HepG2 (cell line): Measurements from ENCODE around the gene HCK. TPM values are rescaled to one million over a fixed set of nuclear protein-coding genes. Genes with fewer than 3 reads are reported as not detected.

Experiments
- EEA1 ChIP-seq: sonication (generic); formaldehyde crosslinking; IDR thresholded peaks from 2 replicates; pipeline ENCODE4 v1.5.1; 2020; ENCODE audit warnings: mild to moderate bottlenecking, missing genetic modification reagents, borderline replicate concordance
- GABPB1 ChIP-seq: IDR thresholded peaks from 2 replicates; pipeline ENCODE4 v1.6.1; 2016; ENCODE audit warnings: mild to moderate bottlenecking, missing genetic modification reagents, moderate library complexity, missing compliant biosample characterization
- GLI4 ChIP-seq: sonication (generic); formaldehyde crosslinking; IDR thresholded peaks from 2 replicates; pipeline ENCODE4 v1.5.1; 2020; ENCODE audit warnings: missing genetic modification reagents, mild to moderate bottlenecking, moderate library complexity, borderline replicate concordance
- IRX3 ChIP-seq: sonication (generic); formaldehyde crosslinking; IDR thresholded peaks from 2 replicates; pipeline ENCODE4 v1.8.1; 2023; ENCODE audit warnings: mild to moderate bottlenecking, low read depth, missing genetic modification reagents, borderline replicate concordance
- NFE2L1 ChIP-seq: sonication (generic); formaldehyde crosslinking; IDR thresholded peaks from 2 replicates; pipeline ENCODE4 v1.4.0; 2020; ENCODE audit warnings: missing genetic modification reagents, mild to moderate bottlenecking, borderline replicate concordance
- PITX1 ChIP-seq: sonication (generic); formaldehyde crosslinking; IDR thresholded peaks from 2 replicates; pipeline ENCODE4 v1.5.1; 2020; ENCODE audit warnings: mild to moderate bottlenecking, missing genetic modification reagents
- TBL1XR1 ChIP-seq: fragments of 150-350 bp; IDR thresholded peaks from 2 replicates; pipeline ENCODE4 v1.6.1; 2014; ENCODE audit warnings: borderline replicate concordance, low read length; ENCODE audit not compliant: partially characterized antibody
- ZMYM2 ChIP-seq: sonication (generic); formaldehyde crosslinking; IDR thresholded peaks from 2 replicates; pipeline ENCODE4 v1.8.0; 2022; ENCODE audit warnings: mild to moderate bottlenecking, missing genetic modification reagents
- ZMYM3 ChIP-seq: sonication (generic); formaldehyde crosslinking; IDR thresholded peaks from 2 replicates; pipeline ENCODE4 v1.5.1; 2020; ENCODE audit warnings: mild to moderate bottlenecking, missing genetic modification reagents
- ZNF101 ChIP-seq: sonication (generic); formaldehyde crosslinking; IDR thresholded peaks from 2 replicates; pipeline ENCODE4 v1.4.0; 2020; ENCODE audit warnings: mild to moderate bottlenecking, low read depth, missing genetic modification reagents, borderline replicate concordance
- ZNF530 ChIP-seq: sonication (generic); formaldehyde crosslinking; IDR thresholded peaks from 2 replicates; pipeline ENCODE4 v1.5.0; 2020; ENCODE audit warnings: low read depth, mild to moderate bottlenecking, missing genetic modification reagents
- ZNF563 ChIP-seq: sonication (generic); formaldehyde crosslinking; IDR thresholded peaks from 2 replicates; pipeline ENCODE4 v1.8.0; 2022; ENCODE audit warnings: mild to moderate bottlenecking, moderate library complexity, missing genetic modification reagents
- ZNF589 ChIP-seq: sonication (generic); formaldehyde crosslinking; conservative IDR thresholded peaks from 2 replicates; pipeline ENCODE4 v1.8.0; 2022; ENCODE audit warnings: mild to moderate bottlenecking, moderate library complexity, missing genetic modification reagents
- ZNF75D ChIP-seq: sonication (generic); formaldehyde crosslinking; IDR thresholded peaks from 2 replicates; pipeline ENCODE4 v1.8.1; 2023; ENCODE audit warnings: missing genetic modification reagents, mild to moderate bottlenecking, borderline replicate concordance
- polyA plus RNA-seq, 8 experiments: library from polyadenylated mRNA; depleted of rRNA in 3 of 8; stranded (reverse) in 7 of 8; unstranded in 1 of 8; fragments of >200 nt; fragmentation: Illumina TruSeq in 4 of 8; extraction: Trizol in 4 of 8; gene quantifications; 2 replicates each; pipeline versions ENCODE4 v1.2.1 to v1.2.3, GENCODE V29; 2011 to 2016; ENCODE audit warnings: low read depth in 4 of 8, missing spikeins in 1 of 8, mixed read lengths in 1 of 8; ENCODE audit not compliant: insufficient read depth in 1 of 8
- total RNA-seq, 5 experiments: library from RNA; depleted of rRNA; stranded (reverse); fragments of >200 nt; fragmentation: Illumina TruSeq; extraction: Trizol; gene quantifications; 2 replicates each; pipeline ENCODE4 v1.2.3, GENCODE V29; 2016; ENCODE audit warnings: low read depth in 1 of 5
- TF ChIP-seq, protein P1 (sequence below): sonication (generic); formaldehyde crosslinking; IDR thresholded peaks from 2 replicates; pipeline ENCODE4 v1.9.0; 2021; ENCODE audit warnings: missing genetic modification reagents, borderline replicate concordance
- TF ChIP-seq, protein P2 (sequence below): sonication (generic); formaldehyde crosslinking; IDR thresholded peaks from 2 replicates; pipeline ENCODE4 v1.4.0; 2020; ENCODE audit warnings: missing genetic modification reagents, borderline replicate concordance
- TF ChIP-seq, protein P3 (sequence below): sonication (generic); formaldehyde crosslinking; IDR thresholded peaks from 2 replicates; pipeline ENCODE4 v1.4.0; 2020; ENCODE audit warnings: mild to moderate bottlenecking, missing genetic modification reagents, borderline replicate concordance
- TF ChIP-seq, protein P4 (sequence below): IDR thresholded peaks from 2 replicates; pipeline ENCODE4 v1.6.1; 2018; ENCODE audit warnings: missing genetic modification reagents, mild to moderate bottlenecking, missing compliant biosample characterization

The HCK gene
- total and polyA plus RNA-seq, 2 of the 13 experiments (the other 11 are each of a cell fraction or from before 2014, with no cell fraction given), result 0.04 TPM; not detected in 1

DNA sequence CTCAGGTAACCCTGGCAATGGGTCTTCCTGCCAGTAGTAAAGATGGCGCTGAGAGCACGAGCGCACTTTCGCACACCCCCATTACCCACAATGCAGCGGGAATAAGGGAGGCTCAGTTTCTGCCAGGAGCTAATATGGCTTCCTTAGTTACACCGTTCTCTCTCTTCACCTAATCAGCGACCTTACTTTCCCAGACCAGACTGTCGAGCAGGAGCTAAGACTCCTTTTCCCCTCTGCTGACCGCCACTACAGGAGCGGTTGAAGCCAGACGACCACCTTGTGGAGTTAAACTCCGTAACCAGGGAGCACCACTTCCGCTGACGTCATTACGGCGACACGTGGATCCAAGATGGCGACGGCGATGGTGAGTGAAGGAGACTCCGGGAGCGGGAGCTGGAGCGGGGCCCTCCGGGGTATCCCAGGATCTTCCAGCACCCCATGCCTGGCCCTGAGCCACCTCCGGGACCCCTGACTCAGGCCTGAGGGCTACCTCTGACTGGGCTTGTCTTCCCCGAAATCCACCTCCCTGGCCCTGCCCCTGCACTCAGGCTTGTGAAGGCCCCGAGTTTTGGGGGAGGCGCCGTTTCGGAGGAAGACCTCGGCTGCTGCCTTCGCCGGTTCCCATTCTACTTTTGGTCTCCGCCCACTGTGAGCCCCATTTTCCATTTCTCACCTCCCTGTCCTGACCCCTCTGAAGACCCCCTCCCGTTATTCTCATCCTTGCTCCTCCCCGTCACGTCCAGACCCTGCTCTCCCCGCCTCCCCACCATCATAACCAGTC, 57.5 kb downstream of the HCK start, which contains the start of gene TM9SF4 (continued):
- TF ChIP-seq, protein P1, sequence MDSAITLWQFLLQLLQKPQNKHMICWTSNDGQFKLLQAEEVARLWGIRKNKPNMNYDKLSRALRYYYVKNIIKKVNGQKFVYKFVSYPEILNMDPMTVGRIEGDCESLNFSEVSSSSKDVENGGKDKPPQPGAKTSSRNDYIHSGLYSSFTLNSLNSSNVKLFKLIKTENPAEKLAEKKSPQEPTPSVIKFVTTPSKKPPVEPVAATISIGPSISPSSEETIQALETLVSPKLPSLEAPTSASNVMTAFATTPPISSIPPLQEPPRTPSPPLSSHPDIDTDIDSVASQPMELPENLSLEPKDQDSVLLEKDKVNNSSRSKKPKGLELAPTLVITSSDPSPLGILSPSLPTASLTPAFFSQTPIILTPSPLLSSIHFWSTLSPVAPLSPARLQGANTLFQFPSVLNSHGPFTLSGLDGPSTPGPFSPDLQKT (CRISPR knock-in tag), result peak; percentile 58; the same call in 1 of the 2 replicates
- peak; percentile 95 for TF ChIP-seq TBL1XR1
- TF ChIP-seq ZMYM3, result peak; percentile 71
- peak; percentile 94; the same call in 1 of the 2 replicates for TF ChIP-seq ZNF589 (CRISPR knock-in tag)
- TF ChIP-seq GABPB1 (CRISPR knock-in tag), result peak; percentile 99
- TF ChIP-seq, protein P2, sequence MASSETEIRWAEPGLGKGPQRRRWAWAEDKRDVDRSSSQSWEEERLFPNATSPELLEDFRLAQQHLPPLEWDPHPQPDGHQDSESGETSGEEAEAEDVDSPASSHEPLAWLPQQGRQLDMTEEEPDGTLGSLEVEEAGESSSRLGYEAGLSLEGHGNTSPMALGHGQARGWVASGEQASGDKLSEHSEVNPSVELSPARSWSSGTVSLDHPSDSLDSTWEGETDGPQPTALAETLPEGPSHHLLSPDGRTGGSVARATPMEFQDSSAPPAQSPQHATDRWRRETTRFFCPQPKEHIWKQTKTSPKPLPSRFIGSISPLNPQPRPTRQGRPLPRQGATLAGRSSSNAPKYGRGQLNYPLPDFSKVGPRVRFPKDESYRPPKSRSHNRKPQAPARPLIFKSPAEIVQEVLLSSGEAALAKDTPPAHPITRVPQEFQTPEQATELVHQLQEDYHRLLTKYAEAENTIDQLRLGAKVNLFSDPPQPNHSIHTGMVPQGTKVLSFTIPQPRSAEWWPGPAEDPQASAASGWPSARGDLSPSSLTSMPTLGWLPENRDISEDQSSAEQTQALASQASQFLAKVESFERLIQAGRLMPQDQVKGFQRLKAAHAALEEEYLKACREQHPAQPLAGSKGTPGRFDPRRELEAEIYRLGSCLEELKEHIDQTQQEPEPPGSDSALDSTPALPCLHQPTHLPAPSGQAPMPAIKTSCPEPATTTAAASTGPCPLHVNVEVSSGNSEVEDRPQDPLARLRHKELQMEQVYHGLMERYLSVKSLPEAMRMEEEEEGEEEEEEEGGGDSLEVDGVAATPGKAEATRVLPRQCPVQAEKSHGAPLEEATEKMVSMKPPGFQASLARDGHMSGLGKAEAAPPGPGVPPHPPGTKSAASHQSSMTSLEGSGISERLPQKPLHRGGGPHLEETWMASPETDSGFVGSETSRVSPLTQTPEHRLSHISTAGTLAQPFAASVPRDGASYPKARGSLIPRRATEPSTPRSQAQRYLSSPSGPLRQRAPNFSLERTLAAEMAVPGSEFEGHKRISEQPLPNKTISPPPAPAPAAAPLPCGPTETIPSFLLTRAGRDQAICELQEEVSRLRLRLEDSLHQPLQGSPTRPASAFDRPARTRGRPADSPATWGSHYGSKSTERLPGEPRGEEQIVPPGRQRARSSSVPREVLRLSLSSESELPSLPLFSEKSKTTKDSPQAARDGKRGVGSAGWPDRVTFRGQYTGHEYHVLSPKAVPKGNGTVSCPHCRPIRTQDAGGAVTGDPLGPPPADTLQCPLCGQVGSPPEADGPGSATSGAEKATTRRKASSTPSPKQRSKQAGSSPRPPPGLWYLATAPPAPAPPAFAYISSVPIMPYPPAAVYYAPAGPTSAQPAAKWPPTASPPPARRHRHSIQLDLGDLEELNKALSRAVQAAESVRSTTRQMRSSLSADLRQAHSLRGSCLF (CRISPR knock-in tag), result peak; percentile 89; the same call in 1 of the 2 replicates
- peak; percentile 68; the same call in 1 of the 2 replicates for TF ChIP-seq ZMYM2
- TF ChIP-seq, protein P3, sequence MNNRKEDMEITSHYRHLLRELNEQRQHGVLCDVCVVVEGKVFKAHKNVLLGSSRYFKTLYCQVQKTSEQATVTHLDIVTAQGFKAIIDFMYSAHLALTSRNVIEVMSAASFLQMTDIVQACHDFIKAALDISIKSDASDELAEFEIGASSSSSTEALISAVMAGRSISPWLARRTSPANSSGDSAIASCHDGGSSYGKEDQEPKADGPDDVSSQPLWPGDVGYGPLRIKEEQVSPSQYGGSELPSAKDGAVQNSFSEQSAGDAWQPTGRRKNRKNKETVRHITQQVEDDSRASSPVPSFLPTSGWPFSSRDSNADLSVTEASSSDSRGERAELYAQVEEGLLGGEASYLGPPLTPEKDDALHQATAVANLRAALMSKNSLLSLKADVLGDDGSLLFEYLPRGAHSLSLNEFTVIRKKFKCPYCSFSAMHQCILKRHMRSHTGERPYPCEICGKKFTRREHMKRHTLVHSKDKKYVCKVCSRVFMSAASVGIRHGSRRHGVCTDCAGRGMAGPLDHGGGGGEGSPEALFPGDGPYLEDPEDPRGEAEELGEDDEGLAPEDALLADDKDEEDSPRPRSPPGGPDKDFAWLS (CRISPR knock-in tag), result peak; percentile 71; the same call in 1 of the 2 replicates
- peak; percentile 56; the same call in 1 of the 2 replicates for TF ChIP-seq GLI4 (CRISPR knock-in tag)
- TF ChIP-seq IRX3, result no peak
- TF ChIP-seq ZNF75D, result peak; percentile 86; the same call in 1 of the 2 replicates
- peak; percentile 93 for TF ChIP-seq ZNF530 (CRISPR knock-in tag)
- peak; percentile 68 for TF ChIP-seq PITX1 (CRISPR knock-in tag)
- peak; percentile 96 for TF ChIP-seq ZNF563 (CRISPR knock-in tag)
- TF ChIP-seq ZNF101 (CRISPR knock-in tag), result peak; percentile 86; the same call in 1 of the 2 replicates
- TF ChIP-seq, protein P4, sequence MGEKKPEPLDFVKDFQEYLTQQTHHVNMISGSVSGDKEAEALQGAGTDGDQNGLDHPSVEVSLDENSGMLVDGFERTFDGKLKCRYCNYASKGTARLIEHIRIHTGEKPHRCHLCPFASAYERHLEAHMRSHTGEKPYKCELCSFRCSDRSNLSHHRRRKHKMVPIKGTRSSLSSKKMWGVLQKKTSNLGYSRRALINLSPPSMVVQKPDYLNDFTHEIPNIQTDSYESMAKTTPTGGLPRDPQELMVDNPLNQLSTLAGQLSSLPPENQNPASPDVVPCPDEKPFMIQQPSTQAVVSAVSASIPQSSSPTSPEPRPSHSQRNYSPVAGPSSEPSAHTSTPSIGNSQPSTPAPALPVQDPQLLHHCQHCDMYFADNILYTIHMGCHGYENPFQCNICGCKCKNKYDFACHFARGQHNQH, result peak; percentile 88
- TF ChIP-seq NFE2L1 (CRISPR knock-in tag), result peak; percentile 89; the same call in 1 of the 2 replicates
- no peak; the same call in 1 of the 2 replicates for TF ChIP-seq EEA1 (CRISPR knock-in tag)
